GM12891 (cell line): ENCODE results near the gene HBG1.

Experiments used
- POLR2A ChIP-seq: IDR thresholded peaks from 2 replicates; pipeline ENCODE4 v1.6.1; 2011; ENCODE audit warnings: low read depth, low read length, control low read depth
- POLR2AphosphoS5 ChIP-seq: IDR thresholded peaks from 2 replicates; pipeline ENCODE4 v1.6.1; 2011; ENCODE audit warnings: low read depth, low read length, control low read depth

DNA sequence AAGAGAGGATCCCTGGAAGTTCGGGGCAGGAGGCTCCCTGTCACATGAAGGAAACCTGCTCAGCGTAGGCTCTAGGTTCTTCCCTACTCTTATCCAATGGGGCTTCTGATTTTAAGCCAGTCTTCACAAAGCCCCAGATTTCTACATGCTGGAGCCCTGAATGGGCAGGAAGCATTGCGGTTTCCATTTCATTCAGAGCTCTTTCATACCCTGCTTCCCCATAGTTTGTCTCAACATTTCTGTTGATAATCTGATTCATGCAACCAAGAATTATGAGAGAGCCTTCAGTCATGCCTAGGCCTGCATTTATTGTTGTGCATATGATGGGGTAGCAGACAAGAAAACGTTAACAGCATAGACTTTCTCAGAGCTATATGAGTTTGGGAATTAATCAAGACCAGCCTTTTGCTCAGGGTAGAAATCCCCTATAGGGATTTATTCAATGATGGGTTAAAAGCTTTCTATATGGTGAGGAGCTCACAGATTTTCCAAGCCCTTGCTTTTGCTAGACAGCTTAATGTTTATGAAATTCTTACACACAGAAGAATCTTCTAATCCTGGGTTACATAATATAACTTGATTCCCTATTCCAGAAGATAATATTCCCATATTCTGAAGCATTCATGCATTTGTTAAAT, 36.2 kb upstream of the HBG1 start:
- no peak for TF ChIP-seq POLR2A
- TF ChIP-seq POLR2AphosphoS5, result no peak
